Stimulated activated naive B cell treated with anti-CD40 and anti-IgM and Interleukin-4, amounts not matched to agents 10 μg/mL and 1 μg/mL and 100 μg/mL, for 72 hours (primary cell): ENCODE results near the gene PADI3.
"Not testable (repeated sequence)": the region's sequence is repeated elsewhere in the genome, so short reads cannot be mapped to it uniquely, and the experiment has no call there.

Experiments
- ATAC-seq, 2 donors: fragments of 150-1000 bp; cut with Tn5 transposase; replicated peaks; 2 replicates each; pipeline ENCODE4 v1.10.0; 2021; ENCODE audit warnings: moderate library complexity in 1 of 2
- DNase-seq: peaks from one replicate; pipeline ENCODE4 v3.0.0; 2021
- H3K27ac Mint-ChIP-seq: one replicate; pipeline ENCODE4 v1.8.0; 2022; ENCODE audit warnings: mild to moderate bottlenecking, mixed read lengths
- H3K27me3 Mint-ChIP-seq, 2 donors: one replicate each; pipeline ENCODE4 v1.8.0; 2022; ENCODE audit warnings: mixed read lengths in 2 of 2
- H3K36me3 Mint-ChIP-seq, 2 donors: one replicate each; pipeline ENCODE4 v1.8.0; 2022; ENCODE audit warnings: mixed read lengths in 2 of 2, mild to moderate bottlenecking in 1 of 2
- H3K4me1 Mint-ChIP-seq, 2 donors: one replicate each; pipeline ENCODE4 v1.8.0; 2022; ENCODE audit warnings: mixed read lengths in 2 of 2, mild to moderate bottlenecking in 1 of 2
- H3K4me3 Mint-ChIP-seq, 2 donors: one replicate each; pipeline ENCODE4 v1.8.0; 2022; ENCODE audit warnings: mild to moderate bottlenecking in 2 of 2, mixed read lengths in 2 of 2, moderate library complexity in 1 of 2
- H3K9me3 Mint-ChIP-seq, 2 donors: one replicate each; pipeline ENCODE4 v1.8.0; 2022; ENCODE audit warnings: mixed read lengths in 2 of 2, mild to moderate bottlenecking in 1 of 2

Gene PADI3

DNA sequence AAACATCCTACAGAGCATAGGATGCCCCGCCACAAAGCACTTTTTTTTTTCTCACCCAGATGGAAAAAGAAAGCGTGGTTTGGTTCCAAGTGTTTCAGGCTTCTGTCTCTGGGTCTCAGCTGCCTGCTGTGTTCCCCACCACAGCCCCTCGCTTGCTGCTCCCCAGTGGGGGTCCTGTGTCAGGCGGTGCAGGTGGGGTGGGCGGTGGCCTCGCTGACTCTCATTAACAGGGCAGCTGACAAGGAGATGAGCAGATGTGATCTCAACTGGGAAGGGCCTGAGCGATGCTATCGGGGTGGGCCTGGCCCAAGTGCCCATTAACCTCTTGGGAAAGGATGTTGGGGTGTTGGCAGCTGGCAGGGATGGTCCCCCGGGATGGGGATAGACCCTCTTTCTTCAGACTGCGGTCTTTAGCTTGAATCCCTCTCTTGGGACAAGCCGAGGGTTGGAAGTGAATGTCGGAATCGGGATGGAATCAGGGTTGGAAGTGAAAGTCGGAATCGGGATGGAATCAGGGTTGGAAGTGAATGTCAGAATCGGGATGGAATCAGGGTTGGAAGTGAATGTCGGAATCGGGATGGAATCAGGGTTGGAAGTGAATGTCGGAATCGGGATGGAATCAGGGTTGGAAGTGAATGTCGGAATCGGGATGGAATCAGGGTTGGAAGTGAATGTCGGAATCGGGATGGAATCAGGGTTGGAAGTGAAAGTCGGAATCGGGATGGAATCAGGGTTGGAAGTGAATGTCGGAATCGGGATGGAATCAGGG, 7.7 kb upstream of the PADI3 start:
- not testable (repeated sequence) for H3K4me1 Mint-ChIP-seq, ATAC-seq, H3K9me3 Mint-ChIP-seq, DNase-seq, H3K4me3 Mint-ChIP-seq, H3K36me3 Mint-ChIP-seq, H3K27ac Mint-ChIP-seq, H3K27me3 Mint-ChIP-seq

DNA sequence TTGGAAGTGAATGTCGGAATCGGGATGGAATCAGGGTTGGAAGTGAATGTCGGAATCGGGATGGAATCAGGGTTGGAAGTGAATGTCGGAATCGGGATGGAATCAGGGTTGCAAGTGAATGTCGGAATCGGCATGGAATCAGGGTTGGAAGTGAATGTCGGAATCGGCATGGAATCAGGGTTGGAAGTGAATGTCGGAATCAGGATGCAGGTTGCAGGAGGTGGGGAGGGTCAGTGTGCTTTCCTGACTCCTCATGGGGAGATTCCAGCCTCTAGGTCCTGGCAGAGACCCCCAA, 7.2 kb upstream of the PADI3 start:
- H3K9me3 Mint-ChIP-seq, H3K4me1 Mint-ChIP-seq, DNase-seq, H3K27me3 Mint-ChIP-seq, ATAC-seq, H3K36me3 Mint-ChIP-seq, H3K4me3 Mint-ChIP-seq, H3K27ac Mint-ChIP-seq: not testable (repeated sequence)

DNA sequence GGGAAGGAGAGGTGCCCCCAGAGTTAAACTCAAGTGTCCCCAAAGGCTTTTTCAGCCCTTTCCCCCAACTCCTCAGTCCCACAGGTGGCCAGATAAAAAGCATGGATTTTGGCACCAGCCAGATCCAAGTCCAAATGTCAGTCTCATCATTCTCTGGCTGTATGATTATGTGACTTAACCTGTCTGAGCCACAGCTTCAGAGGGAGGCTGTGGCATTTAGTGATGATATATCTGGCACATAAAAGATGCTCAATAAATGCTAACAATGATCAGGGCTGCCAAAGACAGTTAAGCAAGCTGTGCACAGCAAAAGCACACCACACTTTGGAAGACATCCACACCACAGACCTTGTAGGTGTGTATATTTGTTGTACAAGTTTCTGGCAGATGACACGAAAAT, 5.6 kb upstream of the PADI3 start:
- Mint-ChIP-seq H3K9me3 (no peaks in the 10 kb centered on the region), H3K27ac (no peak overlapping the region), H3K36me3 (no peaks in the 10 kb centered on the region), H3K27me3 (peaks cover 4 to 8% of the 10 kb centered on the region in 2 donors), H3K4me1 (no peaks in the 10 kb centered on the region), H3K4me3 (no peak overlapping the region)
- DNase-seq, result no peak
- no peak for ATAC-seq

DNA sequence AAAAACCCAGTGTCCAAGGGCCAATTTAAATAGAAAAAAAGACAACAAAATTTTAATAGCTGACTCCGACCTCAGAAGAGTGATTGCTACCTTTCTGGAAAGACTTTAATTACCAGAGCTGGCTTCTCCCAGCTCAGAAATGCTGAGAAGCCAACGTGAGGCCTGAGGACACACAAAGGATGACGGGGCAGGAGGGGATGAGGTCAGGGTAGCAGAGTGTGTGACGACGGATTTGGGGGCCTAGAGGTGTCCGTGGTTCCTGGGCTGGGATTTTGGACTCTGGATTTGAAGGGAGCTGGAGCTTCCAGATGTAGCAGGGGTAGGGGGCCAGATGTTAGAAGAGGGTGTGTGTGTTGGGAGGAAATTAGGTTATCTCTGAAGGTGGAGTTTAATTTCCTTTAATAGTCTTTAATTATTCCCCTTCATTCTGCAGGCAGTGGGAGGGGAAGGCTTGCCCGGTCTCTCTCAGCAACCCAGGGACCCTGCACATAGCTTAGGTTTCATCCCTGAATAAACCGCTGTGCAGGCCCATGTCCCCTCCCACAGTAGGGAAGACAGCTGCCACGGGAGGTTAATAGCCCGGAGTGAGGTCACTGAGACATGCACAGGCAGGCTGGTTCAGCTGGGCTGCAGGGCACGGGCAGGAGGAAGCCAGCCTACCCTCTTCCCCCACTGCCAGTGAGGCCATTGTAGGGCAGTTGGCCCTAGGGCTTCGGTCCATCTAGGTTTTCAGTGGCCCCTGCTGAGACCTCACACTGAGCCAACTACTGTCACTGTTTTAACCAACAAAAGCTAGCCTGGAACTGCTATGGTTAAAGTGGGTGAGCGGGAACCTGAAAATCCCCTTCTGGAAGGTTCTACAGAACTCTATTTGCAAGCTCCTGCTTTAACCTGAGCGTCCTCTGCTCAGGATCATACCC, 3.8 kb upstream of the PADI3 start:
- ATAC-seq, result no peak
- DNase-seq, result no peak
- Mint-ChIP-seq H3K27me3 (peaks cover 5% of the 10 kb centered on the region in 2 donors), H3K9me3 (no peaks in the 10 kb centered on the region), H3K27ac (no peak overlapping the region), H3K4me3 (no peak overlapping the region), H3K36me3 (no peaks in the 10 kb centered on the region), H3K4me1 (no peaks in the 10 kb centered on the region)

DNA sequence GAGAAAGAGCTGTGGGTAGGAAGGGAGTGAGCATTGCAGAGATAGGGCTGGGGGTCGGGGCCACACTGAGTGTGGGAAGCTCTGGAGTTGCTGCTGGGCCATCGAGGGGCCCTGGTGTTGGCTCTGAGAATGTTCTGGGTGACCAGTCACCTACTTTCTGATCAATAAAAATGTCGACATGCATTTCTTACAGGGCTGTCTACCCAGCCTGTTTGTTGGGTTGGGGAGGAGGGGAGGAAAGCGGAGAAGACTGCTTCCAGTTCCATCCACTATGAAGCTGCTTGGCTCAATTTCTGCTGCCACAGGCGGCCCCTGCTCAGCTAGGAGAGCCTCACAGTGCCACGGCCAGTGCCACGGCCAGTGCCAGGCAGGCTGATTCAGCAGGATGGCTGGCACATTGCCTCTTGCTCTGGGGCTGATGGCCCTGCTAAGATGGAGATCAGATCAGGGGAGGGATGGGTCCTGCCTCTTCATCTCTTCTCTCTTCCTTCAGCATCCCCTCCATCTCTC, 3.0 kb upstream of the PADI3 start:
- Mint-ChIP-seq H3K36me3 (no peaks in the 10 kb centered on the region), H3K27me3 (peaks cover 13% of the 10 kb centered on the region in 2 donors), H3K4me1 (no peaks in the 10 kb centered on the region), H3K9me3 (no peaks in the 10 kb centered on the region), H3K4me3 (no peak overlapping the region), H3K27ac (no peak overlapping the region)
- DNase-seq, result no peak
- no peak for ATAC-seq

DNA sequence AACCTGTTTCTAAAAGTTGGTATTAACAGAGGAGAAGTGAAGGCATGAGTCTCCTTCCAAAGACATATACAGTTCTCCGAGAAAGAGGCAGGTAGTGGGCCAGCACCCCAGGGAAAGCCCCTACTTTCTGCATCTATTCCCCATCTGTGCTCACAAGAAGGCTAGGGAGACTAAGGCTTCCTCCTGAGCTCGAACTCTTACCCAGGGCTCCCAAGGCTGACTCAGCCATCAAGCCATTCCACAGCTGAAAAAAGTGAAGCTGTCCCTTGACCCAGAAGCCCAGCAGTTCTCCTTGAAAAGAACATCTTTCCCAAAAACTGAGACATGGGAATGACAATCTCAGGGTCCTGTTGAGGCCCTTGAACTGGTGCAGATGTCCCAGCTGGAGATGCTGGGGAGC, 1.9 kb upstream of the PADI3 start:
- Mint-ChIP-seq H3K27ac (no peak overlapping the region), H3K4me3 (no peak overlapping the region), H3K9me3 (no peaks in the 10 kb centered on the region), H3K36me3 (no peaks in the 10 kb centered on the region), H3K27me3 (peaks cover 17 to 20% of the 10 kb centered on the region in 2 donors), H3K4me1 (no peaks in the 10 kb centered on the region)
- no peak for DNase-seq
- ATAC-seq, result no peak

DNA sequence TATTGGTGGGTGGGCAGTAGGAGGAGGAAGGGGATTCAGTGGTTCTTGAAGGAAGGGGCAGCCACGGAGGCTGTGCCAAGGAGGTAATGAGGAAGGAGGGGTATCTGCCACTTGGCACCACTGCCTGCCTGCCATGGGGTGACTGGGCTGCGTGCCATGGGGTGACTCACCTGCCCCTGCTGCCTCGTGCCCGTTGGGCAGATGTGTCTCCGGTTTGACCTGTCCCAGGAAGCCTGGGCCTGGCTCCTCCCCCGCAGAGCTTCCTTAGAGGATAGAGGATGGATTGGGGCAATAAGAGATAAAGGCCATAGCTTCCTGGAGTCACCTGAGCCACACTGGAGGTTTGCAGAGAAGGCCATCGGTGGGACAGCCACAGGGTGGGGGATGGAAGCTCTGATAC, 1.7 kb downstream of the PADI3 start:
- no peak for DNase-seq

DNA sequence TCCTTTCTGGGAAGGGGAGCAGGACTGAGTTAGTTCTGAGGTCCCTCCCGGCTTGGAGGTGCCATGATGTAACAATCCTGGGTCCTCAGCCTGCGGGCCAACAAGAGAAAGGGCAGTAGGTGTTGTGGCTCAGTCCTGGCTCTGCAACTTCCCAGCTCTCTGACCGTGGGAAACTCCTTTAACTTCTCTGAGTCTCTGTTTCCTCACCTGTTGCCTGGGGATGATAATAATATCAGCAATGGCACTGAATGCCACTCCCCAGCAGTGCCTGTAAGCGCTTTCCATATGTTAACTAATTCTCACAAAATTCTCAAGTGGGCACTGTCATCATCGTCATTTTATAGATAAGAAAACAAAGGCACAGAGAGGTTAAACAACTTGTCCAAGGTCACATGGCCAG, 2.3 kb downstream of the PADI3 start:
- Mint-ChIP-seq H3K36me3 (no peaks in the 10 kb centered on the region), H3K27ac (no peak overlapping the region), H3K9me3 (no peaks in the 10 kb centered on the region)

More for the DNA sequence above, 1.7 kb downstream of the PADI3 start:
- no peaks in the 10 kb centered on the region for H3K9me3 Mint-ChIP-seq
- peaks cover 19 to 23% of the 10 kb centered on the region in 2 donors for H3K27me3 Mint-ChIP-seq
- H3K4me3 Mint-ChIP-seq, result no peak overlapping the region
- ATAC-seq, result no peak
- no peak overlapping the region for H3K27ac Mint-ChIP-seq
- H3K4me1 Mint-ChIP-seq, result no peaks in the 10 kb centered on the region
- H3K36me3 Mint-ChIP-seq, result no peaks in the 10 kb centered on the region

DNA sequence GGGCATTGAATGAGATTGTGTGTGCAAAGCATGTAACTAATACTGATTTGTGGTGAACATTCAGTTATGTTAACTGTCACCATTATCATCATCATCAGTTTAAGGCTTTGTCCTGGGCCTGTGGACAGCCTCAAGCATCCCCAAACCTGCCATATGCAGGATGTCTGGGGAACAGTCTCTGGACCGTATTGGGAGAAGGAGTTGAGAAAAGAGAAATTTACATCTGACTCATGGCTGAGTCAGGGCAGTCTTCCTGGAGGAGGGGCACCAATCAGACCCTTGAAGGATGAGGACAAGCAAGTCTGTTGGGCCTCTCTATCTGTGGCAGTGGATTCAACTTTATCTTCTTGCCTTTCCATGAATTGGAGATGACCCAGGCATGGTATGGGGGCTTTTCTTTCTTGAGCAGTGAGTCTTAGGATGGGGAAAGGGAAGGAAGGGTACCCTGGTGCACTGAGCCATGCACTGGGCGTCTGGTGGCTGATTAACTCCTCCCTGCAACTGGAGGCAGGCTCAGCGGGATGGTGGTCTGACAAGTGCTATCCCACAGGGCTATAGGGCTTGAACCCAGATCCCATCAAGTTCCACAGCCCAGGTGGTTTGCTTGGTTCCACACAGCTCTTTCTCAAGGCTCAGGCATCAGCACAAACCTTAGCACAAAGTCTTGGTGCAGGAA, 2.9 kb downstream of the PADI3 start:
- no peaks in the 10 kb centered on the region for H3K9me3 Mint-ChIP-seq
- ATAC-seq, result no peak
- no peak for DNase-seq
- H3K4me1 Mint-ChIP-seq, result no peaks in the 10 kb centered on the region
- H3K36me3 Mint-ChIP-seq, result no peaks in the 10 kb centered on the region
- H3K27me3 Mint-ChIP-seq, result peaks cover 25 to 26% of the 10 kb centered on the region in 2 donors
- H3K4me3 Mint-ChIP-seq, result no peak overlapping the region
- H3K27ac Mint-ChIP-seq, result no peak overlapping the region

More for the DNA sequence above, 2.3 kb downstream of the PADI3 start:
- Mint-ChIP-seq H3K4me3 (no peak overlapping the region), H3K27me3 (peaks cover 25% of the 10 kb centered on the region in 2 donors), H3K4me1 (no peaks in the 10 kb centered on the region)
- DNase-seq (no peak), ATAC-seq (no peak)

DNA sequence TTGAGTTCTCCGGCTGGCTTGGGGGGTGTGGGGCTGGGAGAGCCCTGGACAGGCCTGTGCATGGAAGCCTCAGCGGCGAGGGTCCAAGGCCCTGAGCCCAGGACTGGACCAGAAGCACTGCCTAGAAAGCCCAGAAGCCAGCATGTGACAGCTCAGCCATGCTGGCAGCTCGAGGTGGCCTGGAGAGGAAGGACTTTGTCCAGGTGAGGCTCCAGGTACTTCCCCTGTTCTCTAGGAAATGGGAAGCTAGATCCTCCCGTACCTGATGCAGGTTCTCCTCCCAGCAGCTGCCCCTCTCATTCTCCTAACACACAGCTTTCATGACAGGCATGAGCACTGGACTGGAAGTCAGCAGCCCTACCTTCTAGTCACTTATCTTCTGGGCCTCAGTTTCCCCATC, 6.4 kb downstream of the PADI3 start:
- H3K27ac Mint-ChIP-seq, result no peak overlapping the region
- H3K36me3 Mint-ChIP-seq, result no peaks in the 10 kb centered on the region
- no peaks in the 10 kb centered on the region for H3K9me3 Mint-ChIP-seq
- H3K4me1 Mint-ChIP-seq, result no peaks in the 10 kb centered on the region
- H3K27me3 Mint-ChIP-seq, result peaks cover 27 to 37% of the 10 kb centered on the region in 2 donors
- DNase-seq (no peak), ATAC-seq (no peak)
- no peak overlapping the region for H3K4me3 Mint-ChIP-seq

DNA sequence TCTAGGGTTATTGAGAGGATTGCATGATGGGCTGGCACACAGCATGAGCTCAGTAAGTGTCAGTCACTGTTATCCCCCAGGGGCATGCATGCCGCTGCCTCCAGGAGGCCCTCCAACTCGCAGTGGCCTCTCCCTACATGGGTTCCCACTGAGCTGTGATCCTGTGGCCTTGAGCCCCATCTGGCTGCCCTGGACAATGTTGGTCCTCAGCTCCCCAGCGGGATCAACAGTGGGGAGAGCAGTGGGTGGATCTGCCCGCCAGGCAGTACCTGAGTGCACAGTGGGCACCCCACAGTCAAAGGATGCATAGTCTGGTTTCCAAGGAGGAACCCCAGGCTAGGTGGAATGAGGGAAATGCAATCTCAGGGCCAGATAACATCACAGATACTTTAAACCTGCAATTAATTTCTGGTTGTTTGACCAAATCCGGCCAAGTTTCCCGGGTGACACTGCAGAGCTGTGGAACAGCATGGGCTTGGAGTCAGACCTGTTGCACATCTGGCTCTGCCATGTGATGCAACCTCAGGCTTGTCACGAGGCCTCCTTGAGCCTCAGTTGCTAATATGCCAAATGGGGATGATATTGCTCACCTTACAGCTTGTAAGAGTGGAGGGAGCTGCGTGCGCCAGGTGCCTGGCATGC, 9.3 kb downstream of the PADI3 start:
- DNase-seq, result no peak
- no peak for ATAC-seq
- peaks cover 0 to 4% of the 10 kb centered on the region in 2 donors for H3K9me3 Mint-ChIP-seq
- no peaks in the 10 kb centered on the region for H3K36me3 Mint-ChIP-seq
- peaks cover 15 to 26% of the 10 kb centered on the region in 2 donors for H3K27me3 Mint-ChIP-seq
- H3K4me1 Mint-ChIP-seq, result no peaks in the 10 kb centered on the region
- no peak overlapping the region for H3K27ac Mint-ChIP-seq
- no peak overlapping the region for H3K4me3 Mint-ChIP-seq

DNA sequence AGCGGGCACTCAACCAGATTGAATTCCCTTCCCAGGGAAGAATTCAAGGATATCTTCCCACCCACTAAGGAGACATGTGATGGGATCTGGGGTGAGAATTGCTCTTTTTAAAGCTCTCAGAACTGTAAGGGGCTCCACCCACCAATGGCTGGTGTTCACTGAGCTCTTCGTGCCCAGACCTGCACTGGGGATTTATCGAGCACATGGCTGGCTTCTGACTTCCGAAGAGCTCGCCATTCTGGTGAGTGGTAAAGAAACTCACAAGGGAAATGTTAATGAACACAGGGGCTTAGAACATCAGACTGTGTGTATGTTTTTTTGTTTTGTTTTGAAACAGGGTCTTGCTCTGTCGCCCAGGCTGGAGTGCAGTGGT, 9.8 kb downstream of the PADI3 start:
- peaks cover 15 to 26% of the 10 kb centered on the region in 2 donors for H3K27me3 Mint-ChIP-seq
- H3K4me1 Mint-ChIP-seq, result no peaks in the 10 kb centered on the region
- peaks cover 0 to 4% of the 10 kb centered on the region in 2 donors for H3K9me3 Mint-ChIP-seq
- DNase-seq, result no peak
- no peak overlapping the region for H3K4me3 Mint-ChIP-seq
- H3K27ac Mint-ChIP-seq, result no peak overlapping the region
- ATAC-seq, result no peak
- no peaks in the 10 kb centered on the region for H3K36me3 Mint-ChIP-seq

DNA sequence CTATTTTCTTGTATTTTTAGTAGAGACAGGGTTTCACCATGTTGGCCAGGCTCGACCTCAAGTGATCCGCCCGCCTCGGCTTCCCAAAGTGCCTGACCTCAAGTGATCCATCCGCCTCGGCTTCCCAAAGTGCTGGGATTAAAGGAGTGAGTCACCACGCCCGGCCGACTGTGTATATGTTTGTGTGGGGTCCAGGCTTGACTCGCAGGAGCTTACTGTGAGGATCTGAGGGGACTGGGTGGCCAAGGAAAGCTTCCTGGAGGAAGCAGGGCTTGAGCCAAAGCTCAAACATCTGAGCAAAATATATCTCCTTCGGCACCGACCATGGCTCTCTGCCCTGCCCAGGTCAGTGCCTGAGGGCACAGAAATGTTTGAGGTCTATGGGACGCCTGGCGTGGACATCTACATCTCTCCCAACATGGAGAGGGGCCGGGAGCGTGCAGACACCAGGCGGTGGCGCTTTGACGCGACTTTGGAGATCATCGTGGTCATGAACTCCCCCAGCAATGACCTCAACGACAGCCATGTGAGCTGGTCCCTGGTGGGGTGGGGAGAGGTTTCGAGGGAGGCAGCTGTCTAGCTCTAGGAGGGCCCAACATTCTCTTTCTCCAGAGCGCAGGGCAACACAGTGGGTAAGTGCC, 10.5 kb downstream of the PADI3 start:
- Mint-ChIP-seq H3K27ac (no peak overlapping the region), H3K36me3 (no peaks in the 10 kb centered on the region), H3K4me1 (no peaks in the 10 kb centered on the region), H3K27me3 (peaks cover 15 to 26% of the 10 kb centered on the region in 2 donors), H3K9me3 (peaks cover 0 to 4% of the 10 kb centered on the region in 2 donors), H3K4me3 (no peak overlapping the region)
- DNase-seq, result no peak
- ATAC-seq, result no peak

DNA sequence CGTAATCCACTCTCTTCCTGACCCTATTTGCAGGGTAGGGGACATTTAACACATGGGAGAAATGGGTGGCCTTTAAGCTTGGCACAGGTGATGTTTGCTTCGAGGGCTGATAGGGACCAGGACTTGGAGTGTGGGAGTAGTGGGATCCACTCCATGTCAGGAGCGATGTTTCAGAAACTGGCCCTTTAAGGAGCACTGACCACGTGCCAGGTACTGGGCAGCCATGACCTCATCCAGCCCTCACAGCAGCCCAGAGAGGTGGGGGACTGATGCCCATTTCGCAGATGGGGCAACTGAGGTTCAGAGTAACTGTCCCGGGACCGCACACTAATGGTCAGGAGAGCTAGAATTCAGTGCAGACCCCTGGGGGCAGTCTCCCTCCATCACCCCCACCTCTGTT, 11.4 kb downstream of the PADI3 start:
- Mint-ChIP-seq H3K27me3 (peaks cover 15 to 26% of the 10 kb centered on the region in 2 donors), H3K9me3 (peaks cover 0 to 4% of the 10 kb centered on the region in 2 donors), H3K4me3 (no peak overlapping the region), H3K36me3 (no peaks in the 10 kb centered on the region), H3K27ac (no peak overlapping the region), H3K4me1 (no peaks in the 10 kb centered on the region)
- DNase-seq (no peak), ATAC-seq (no peak)
